Vagina (tissue), 2 donors: ENCODE measurements around the gene EHMT2.

ENCODE experiments used
- POLR2A ChIP-seq, 2 donors: fragments of 450-650 bp; IDR thresholded peaks; one replicate each; pipeline ENCODE4 v1.6.1; 2017; ENCODE audit warnings: antibody characterized with exemption in 2 of 2, mild to moderate bottlenecking in 2 of 2, moderate library complexity in 2 of 2
- POLR2AphosphoS5 ChIP-seq, 2 donors: sonication (generic); formaldehyde crosslinking; IDR thresholded peaks; one replicate each; pipeline ENCODE4 v1.9.0; 2017; ENCODE audit warnings: antibody characterized with exemption in 2 of 2, mild to moderate bottlenecking in 2 of 2, low read depth in 1 of 2; ENCODE audit not compliant: insufficient read depth in 1 of 2
- TF ChIP-seq, protein P1 (sequence below), 3 experiments: fragments of 450-650 bp in 2 of 3; fragments of 200-600 bp in 1 of 3; sonication (generic) in 1 of 3; IDR thresholded peaks; one replicate each; pipeline ENCODE4 v1.5.1; 2017 to 2019; ENCODE audit warnings: antibody characterized with exemption in 3 of 3, mild to moderate bottlenecking in 2 of 3, moderate library complexity in 2 of 3

DNA sequence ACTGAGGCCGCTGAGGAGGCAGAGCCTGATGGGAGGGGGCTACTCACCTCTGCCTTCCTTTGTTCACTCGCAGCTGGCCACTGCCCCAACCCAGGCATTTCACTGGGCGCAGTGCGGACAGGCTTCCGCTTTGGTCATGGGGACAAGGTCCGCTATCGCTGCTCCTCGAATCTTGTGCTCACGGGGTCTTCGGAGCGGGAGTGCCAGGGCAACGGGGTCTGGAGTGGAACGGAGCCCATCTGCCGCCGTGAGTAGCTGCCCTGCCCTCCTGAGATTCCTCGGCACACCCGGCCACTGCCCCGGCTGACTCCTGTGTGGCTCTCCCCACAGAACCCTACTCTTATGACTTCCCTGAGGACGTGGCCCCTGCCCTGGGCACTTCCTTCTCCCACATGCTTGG, 36.0 kb upstream of the EHMT2 start:
- TF ChIP-seq, protein P1, sequence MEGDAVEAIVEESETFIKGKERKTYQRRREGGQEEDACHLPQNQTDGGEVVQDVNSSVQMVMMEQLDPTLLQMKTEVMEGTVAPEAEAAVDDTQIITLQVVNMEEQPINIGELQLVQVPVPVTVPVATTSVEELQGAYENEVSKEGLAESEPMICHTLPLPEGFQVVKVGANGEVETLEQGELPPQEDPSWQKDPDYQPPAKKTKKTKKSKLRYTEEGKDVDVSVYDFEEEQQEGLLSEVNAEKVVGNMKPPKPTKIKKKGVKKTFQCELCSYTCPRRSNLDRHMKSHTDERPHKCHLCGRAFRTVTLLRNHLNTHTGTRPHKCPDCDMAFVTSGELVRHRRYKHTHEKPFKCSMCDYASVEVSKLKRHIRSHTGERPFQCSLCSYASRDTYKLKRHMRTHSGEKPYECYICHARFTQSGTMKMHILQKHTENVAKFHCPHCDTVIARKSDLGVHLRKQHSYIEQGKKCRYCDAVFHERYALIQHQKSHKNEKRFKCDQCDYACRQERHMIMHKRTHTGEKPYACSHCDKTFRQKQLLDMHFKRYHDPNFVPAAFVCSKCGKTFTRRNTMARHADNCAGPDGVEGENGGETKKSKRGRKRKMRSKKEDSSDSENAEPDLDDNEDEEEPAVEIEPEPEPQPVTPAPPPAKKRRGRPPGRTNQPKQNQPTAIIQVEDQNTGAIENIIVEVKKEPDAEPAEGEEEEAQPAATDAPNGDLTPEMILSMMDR (IDR thresholded peaks at IDR 0.05): no peak
- TF ChIP-seq POLR2A (IDR thresholded peaks at IDR 0.05): no peak
- TF ChIP-seq POLR2AphosphoS5 (IDR thresholded peaks at IDR 0.05; ENCODE audit: insufficient read depth in 1 of 2, low read depth in 1 of 2): no peak
